Activated naive CD8-positive, alpha-beta T cell (primary cell): ENCODE results near the gene OR10J1.
"Not testable (repeated sequence)": the region's sequence is repeated elsewhere in the genome, so short reads cannot be mapped to it uniquely, and the experiment has no call there.

Experiments
- H3K27ac Mint-ChIP-seq: one replicate; pipeline ENCODE4 v1.8.0; 2021; ENCODE audit warnings: mixed read lengths
- H3K27me3 Mint-ChIP-seq: one replicate; pipeline ENCODE4 v1.8.0; 2021; ENCODE audit warnings: mixed read lengths
- H3K36me3 Mint-ChIP-seq: one replicate; pipeline ENCODE4 v1.8.0; 2021; ENCODE audit warnings: mixed read lengths
- H3K4me1 Mint-ChIP-seq: one replicate; pipeline ENCODE4 v1.8.0; 2021; ENCODE audit warnings: low read depth, mixed read lengths
- H3K4me3 Mint-ChIP-seq: one replicate; pipeline ENCODE4 v1.8.0; 2021; ENCODE audit warnings: mild to moderate bottlenecking, mixed read lengths
- H3K9me3 Mint-ChIP-seq: one replicate; pipeline ENCODE4 v1.8.0; 2021; ENCODE audit warnings: low read depth, mixed read lengths

Gene OR10J1

GRCh38 chr1:159439422-159439821, at the start of gene OR10J1:
OR10J1 (plus strand) TSS chr1:159439722; CDS start chr1:159439792, 70 bp downstream.
- Mint-ChIP-seq H3K27me3 (peaks cover 5% of the 10 kb centered on the region), H3K4me3 (no peak within 1 kb of the TSS), H3K27ac (no peak within 1 kb of the TSS), H3K36me3 (no peaks in the 10 kb centered on the region), H3K9me3 (no peaks in the 10 kb centered on the region), H3K4me1 (no peaks in the 10 kb centered on the region)

GRCh38 chr1:159406821-159407220, 32.7 kb upstream of the OR10J1 start:
- no peaks in the 10 kb centered on the region for H3K36me3 Mint-ChIP-seq
- no peaks in the 10 kb centered on the region for H3K9me3 Mint-ChIP-seq
- no peaks in the 10 kb centered on the region for H3K4me1 Mint-ChIP-seq
- H3K4me3 Mint-ChIP-seq: no peak overlapping the region
- H3K27me3 Mint-ChIP-seq: peaks cover 4% of the 10 kb centered on the region
- H3K27ac Mint-ChIP-seq: no peak overlapping the region

GRCh38 chr1:159408862-159409400, 30.6 kb upstream of the OR10J1 start:
- peaks cover 3% of the 10 kb centered on the region for H3K27me3 Mint-ChIP-seq
- no peaks in the 10 kb centered on the region for H3K36me3 Mint-ChIP-seq
- H3K4me1 Mint-ChIP-seq: no peaks in the 10 kb centered on the region
- H3K4me3 Mint-ChIP-seq: no peak overlapping the region
- H3K9me3 Mint-ChIP-seq: no peaks in the 10 kb centered on the region
- no peak overlapping the region for H3K27ac Mint-ChIP-seq

GRCh38 chr1:159421821-159422220, 17.7 kb upstream of the OR10J1 start:
- Mint-ChIP-seq H3K27ac (no peak overlapping the region), H3K9me3 (peaks cover 26% of the 10 kb centered on the region), H3K4me3 (no peak overlapping the region), H3K4me1 (no peaks in the 10 kb centered on the region), H3K36me3 (peaks cover 8% of the 10 kb centered on the region), H3K27me3 (peaks cover 16% of the 10 kb centered on the region)

GRCh38 chr1:159428536-159428935, 11.0 kb upstream of the OR10J1 start:
- H3K4me1 Mint-ChIP-seq: no peaks in the 10 kb centered on the region
- H3K4me3 Mint-ChIP-seq: no peak overlapping the region
- H3K27me3 Mint-ChIP-seq: peaks cover 6% of the 10 kb centered on the region
- no peaks in the 10 kb centered on the region for H3K36me3 Mint-ChIP-seq
- no peak overlapping the region for H3K27ac Mint-ChIP-seq
- no peaks in the 10 kb centered on the region for H3K9me3 Mint-ChIP-seq

- no peak overlapping the region for H3K4me3 Mint-ChIP-seq
- H3K9me3 Mint-ChIP-seq: no peaks in the 10 kb centered on the region
- H3K36me3 Mint-ChIP-seq: no peaks in the 10 kb centered on the region
- no peaks in the 10 kb centered on the region for H3K4me1 Mint-ChIP-seq
- peaks cover 5% of the 10 kb centered on the region for H3K27me3 Mint-ChIP-seq
- H3K27ac Mint-ChIP-seq: no peak overlapping the region
Observed at GRCh38 chr1:159429074-159429861, 10.3 kb upstream of the OR10J1 start.

GRCh38 chr1:159430985-159431384, 8.5 kb upstream of the OR10J1 start:
- Mint-ChIP-seq H3K27me3 (peaks cover 8% of the 10 kb centered on the region), H3K4me1 (no peaks in the 10 kb centered on the region), H3K27ac (no peak overlapping the region), H3K4me3 (no peak overlapping the region), H3K9me3 (no peaks in the 10 kb centered on the region), H3K36me3 (no peaks in the 10 kb centered on the region)

- H3K36me3 Mint-ChIP-seq: no peaks in the 10 kb centered on the region
- peaks cover 8% of the 10 kb centered on the region for H3K27me3 Mint-ChIP-seq
- H3K4me1 Mint-ChIP-seq: no peaks in the 10 kb centered on the region
- H3K4me3 Mint-ChIP-seq: no peak within 1 kb of the TSS
- no peaks in the 10 kb centered on the region for H3K9me3 Mint-ChIP-seq
- no peak within 1 kb of the TSS for H3K27ac Mint-ChIP-seq
Observed at GRCh38 chr1:159431904-159432303, 7.6 kb upstream of the OR10J1 start, which contains the start of gene OR10J4. OR10J4 (plus strand) TSS chr1:159432204.

- Mint-ChIP-seq H3K4me3 (no peak overlapping the region), H3K27me3 (peaks cover 6% of the 10 kb centered on the region), H3K4me1 (no peaks in the 10 kb centered on the region), H3K36me3 (no peaks in the 10 kb centered on the region), H3K27ac (no peak overlapping the region), H3K9me3 (no peaks in the 10 kb centered on the region)
Observed at GRCh38 chr1:159436469-159436868, 3.1 kb upstream of the OR10J1 start.

GRCh38 chr1:159441360-159441759, 1.8 kb downstream of the OR10J1 start:
- Mint-ChIP-seq H3K27me3 (peaks cover 1% of the 10 kb centered on the region), H3K4me3 (no peak overlapping the region), H3K36me3 (no peaks in the 10 kb centered on the region), H3K4me1 (no peaks in the 10 kb centered on the region), H3K9me3 (no peaks in the 10 kb centered on the region), H3K27ac (no peak overlapping the region)

- H3K4me1 Mint-ChIP-seq: no peaks in the 10 kb centered on the region
- H3K9me3 Mint-ChIP-seq: no peaks in the 10 kb centered on the region
- no peaks in the 10 kb centered on the region for H3K36me3 Mint-ChIP-seq
- no peak overlapping the region for H3K4me3 Mint-ChIP-seq
- H3K27ac Mint-ChIP-seq: no peak overlapping the region
- H3K27me3 Mint-ChIP-seq: peaks cover 1% of the 10 kb centered on the region
Observed at GRCh38 chr1:159442428-159442827, 2.9 kb downstream of the OR10J1 start.

GRCh38 chr1:159443066-159443750, 3.7 kb downstream of the OR10J1 start:
- no peak overlapping the region for H3K4me3 Mint-ChIP-seq
- no peak overlapping the region for H3K27ac Mint-ChIP-seq
- H3K4me1 Mint-ChIP-seq: no peaks in the 10 kb centered on the region
- peaks cover 6% of the 10 kb centered on the region for H3K9me3 Mint-ChIP-seq
- H3K36me3 Mint-ChIP-seq: no peaks in the 10 kb centered on the region
- peaks cover 1% of the 10 kb centered on the region for H3K27me3 Mint-ChIP-seq

GRCh38 chr1:159444511-159444910, 5.0 kb downstream of the OR10J1 start:
- H3K36me3 Mint-ChIP-seq: no peaks in the 10 kb centered on the region
- no peak overlapping the region for H3K4me3 Mint-ChIP-seq
- H3K27ac Mint-ChIP-seq: no peak overlapping the region
- no peaks in the 10 kb centered on the region for H3K4me1 Mint-ChIP-seq
- no peaks in the 10 kb centered on the region for H3K27me3 Mint-ChIP-seq
- peaks cover 8% of the 10 kb centered on the region for H3K9me3 Mint-ChIP-seq

- Mint-ChIP-seq H3K9me3 (peaks cover 13% of the 10 kb centered on the region), H3K27ac (no peak overlapping the region), H3K4me3 (no peak overlapping the region), H3K27me3 (no peaks in the 10 kb centered on the region), H3K36me3 (peaks cover 2% of the 10 kb centered on the region), H3K4me1 (no peaks in the 10 kb centered on the region)
Observed at GRCh38 chr1:159448181-159448580, 8.7 kb downstream of the OR10J1 start.

- H3K27ac Mint-ChIP-seq, H3K4me3 Mint-ChIP-seq, H3K27me3 Mint-ChIP-seq, H3K4me1 Mint-ChIP-seq, H3K36me3 Mint-ChIP-seq: not testable (repeated sequence)
- peaks cover 13% of the 10 kb centered on the region for H3K9me3 Mint-ChIP-seq
Observed at GRCh38 chr1:159449605-159450004, 10.1 kb downstream of the OR10J1 start.
